Measurements from ENCODE around the gene TTL. TPM values are rescaled to one million over a fixed set of nuclear protein-coding genes. Genes with fewer than 3 reads are reported as not detected.

TTL gene
- total and polyA plus RNA-seq, 2 of the 13 experiments (the other 11 are each of a cell fraction or from before 2014, with no cell fraction given): 19.0 to 59.8 TPM

DNA sequence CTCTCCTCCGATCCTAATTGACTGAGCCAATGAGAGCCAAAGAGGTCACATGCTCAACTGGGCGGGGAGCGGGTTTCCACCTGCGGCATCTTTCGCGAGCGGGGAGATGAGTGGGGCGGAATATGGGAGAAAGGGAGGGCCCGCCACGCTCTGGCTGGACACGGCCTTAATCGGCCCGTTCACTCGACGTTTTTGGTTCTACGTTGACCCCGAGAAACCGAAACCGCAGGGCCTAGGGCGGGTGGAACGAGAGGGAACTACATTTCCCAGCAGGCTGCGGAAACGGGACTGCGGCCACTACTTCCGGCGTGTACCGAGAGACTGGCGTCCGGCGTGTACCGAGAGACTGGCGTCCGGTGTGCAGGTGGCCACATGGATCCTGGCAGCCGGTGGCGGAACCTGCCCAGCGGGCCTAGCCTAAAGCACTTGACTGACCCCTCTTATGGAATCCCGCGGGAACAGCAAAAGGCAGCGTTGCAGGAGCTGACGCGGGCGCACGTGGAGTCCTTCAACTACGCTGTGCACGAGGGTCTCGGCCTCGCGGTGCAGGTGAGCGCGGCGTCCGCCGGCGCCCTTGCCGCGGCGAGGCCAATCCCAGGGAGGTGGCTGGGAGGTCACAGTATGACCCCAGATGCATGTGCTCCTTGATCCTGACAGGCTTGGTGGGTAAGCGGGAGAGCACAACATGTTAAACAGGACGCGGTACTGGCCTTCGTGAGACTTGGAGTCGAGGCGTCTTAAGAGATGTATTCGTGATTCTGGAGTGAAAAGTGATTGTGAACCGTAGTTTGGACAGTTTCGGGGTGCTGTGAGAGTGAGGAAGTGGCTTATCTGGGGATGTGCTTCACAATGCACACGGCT lies 60.4 kb downstream of the TTL start, which contains the start of gene POLR1B (continued):
- TF ChIP-seq, protein P1, sequence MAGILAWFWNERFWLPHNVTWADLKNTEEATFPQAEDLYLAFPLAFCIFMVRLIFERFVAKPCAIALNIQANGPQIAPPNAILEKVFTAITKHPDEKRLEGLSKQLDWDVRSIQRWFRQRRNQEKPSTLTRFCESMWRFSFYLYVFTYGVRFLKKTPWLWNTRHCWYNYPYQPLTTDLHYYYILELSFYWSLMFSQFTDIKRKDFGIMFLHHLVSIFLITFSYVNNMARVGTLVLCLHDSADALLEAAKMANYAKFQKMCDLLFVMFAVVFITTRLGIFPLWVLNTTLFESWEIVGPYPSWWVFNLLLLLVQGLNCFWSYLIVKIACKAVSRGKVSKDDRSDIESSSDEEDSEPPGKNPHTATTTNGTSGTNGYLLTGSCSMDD (CRISPR knock-in tag; IDR thresholded peaks at IDR 0.05): no peak; the same call in 1 of the 2 replicates
- TF ChIP-seq ZNF883 (CRISPR knock-in tag; IDR thresholded peaks at IDR 0.05; ENCODE audit: not compliant biosample characterization) (peak; percentile 63), ZNF441 (CRISPR knock-in tag; IDR thresholded peaks at IDR 0.05; ENCODE audit: borderline replicate concordance) (peak; percentile 94), ZNF124 (CRISPR knock-in tag; IDR thresholded peaks at IDR 0.05) (peak; percentile 56; the same call in 1 of the 2 replicates), ZNF337 (CRISPR knock-in tag; IDR thresholded peaks at IDR 0.05; ENCODE audit: borderline replicate concordance, low read depth) (peak; percentile 96; the same call in 1 of the 2 replicates), NKX3-1 (CRISPR knock-in tag; IDR thresholded peaks at IDR 0.05) (peak; percentile 74), ZFP41 (CRISPR knock-in tag; IDR thresholded peaks at IDR 0.05; ENCODE audit: borderline replicate concordance) (peak; percentile 86; the same call in 1 of the 2 replicates), SP5 (CRISPR knock-in tag; IDR thresholded peaks at IDR 0.05; ENCODE audit: borderline replicate concordance, low read depth) (peak; percentile 44; the same call in 1 of the 2 replicates), HMGA1 (CRISPR knock-in tag; conservative IDR thresholded peaks at IDR 0.05) (no peak), ZSCAN9 (CRISPR knock-in tag; IDR thresholded peaks at IDR 0.05; ENCODE audit: borderline replicate concordance) (peak; percentile 90; the same call in 1 of the 2 replicates), ZC3H4 (CRISPR knock-in tag; IDR thresholded peaks at IDR 0.05; ENCODE audit: borderline replicate concordance) (0 out of 2 replicates have a peak, but pooled peaks have one; percentile 24), ASH2L (IDR thresholded peaks at IDR 0.05; ENCODE audit: insufficient read length, low read depth, low read length) (peak; percentile 100), NFKB2 (CRISPR knock-in tag; IDR thresholded peaks at IDR 0.05; ENCODE audit: borderline replicate concordance) (peak; percentile 98), ERF (CRISPR knock-in tag; IDR thresholded peaks at IDR 0.05) (peak; percentile 71; the same call in 1 of the 2 replicates), TBP (CRISPR knock-in tag; IDR thresholded peaks at IDR 0.05) (peak; percentile 93)
- TF ChIP-seq, protein P2, sequence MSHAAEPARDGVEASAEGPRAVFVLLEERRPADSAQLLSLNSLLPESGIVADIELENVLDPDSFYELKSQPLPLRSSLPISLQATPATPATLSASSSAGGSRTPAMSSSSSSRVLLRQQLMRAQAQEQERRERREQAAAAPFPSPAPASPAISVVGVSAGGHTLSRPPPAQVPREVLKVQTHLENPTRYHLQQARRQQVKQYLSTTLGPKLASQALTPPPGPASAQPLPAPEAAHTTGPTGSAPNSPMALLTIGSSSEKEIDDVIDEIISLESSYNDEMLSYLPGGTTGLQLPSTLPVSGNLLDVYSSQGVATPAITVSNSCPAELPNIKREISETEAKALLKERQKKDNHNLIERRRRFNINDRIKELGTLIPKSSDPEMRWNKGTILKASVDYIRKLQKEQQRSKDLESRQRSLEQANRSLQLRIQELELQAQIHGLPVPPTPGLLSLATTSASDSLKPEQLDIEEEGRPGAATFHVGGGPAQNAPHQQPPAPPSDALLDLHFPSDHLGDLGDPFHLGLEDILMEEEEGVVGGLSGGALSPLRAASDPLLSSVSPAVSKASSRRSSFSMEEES (CRISPR knock-in tag; IDR thresholded peaks at IDR 0.05): peak; percentile 71
- TF ChIP-seq, protein P3, sequence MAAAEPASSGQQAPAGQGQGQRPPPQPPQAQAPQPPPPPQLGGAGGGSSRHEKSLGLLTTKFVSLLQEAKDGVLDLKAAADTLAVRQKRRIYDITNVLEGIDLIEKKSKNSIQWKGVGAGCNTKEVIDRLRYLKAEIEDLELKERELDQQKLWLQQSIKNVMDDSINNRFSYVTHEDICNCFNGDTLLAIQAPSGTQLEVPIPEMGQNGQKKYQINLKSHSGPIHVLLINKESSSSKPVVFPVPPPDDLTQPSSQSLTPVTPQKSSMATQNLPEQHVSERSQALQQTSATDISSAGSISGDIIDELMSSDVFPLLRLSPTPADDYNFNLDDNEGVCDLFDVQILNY (CRISPR knock-in tag; conservative IDR thresholded peaks at IDR 0.05): 0 out of 2 replicates have a peak, but pooled peaks have one; percentile 37
- TF ChIP-seq, protein P4, sequence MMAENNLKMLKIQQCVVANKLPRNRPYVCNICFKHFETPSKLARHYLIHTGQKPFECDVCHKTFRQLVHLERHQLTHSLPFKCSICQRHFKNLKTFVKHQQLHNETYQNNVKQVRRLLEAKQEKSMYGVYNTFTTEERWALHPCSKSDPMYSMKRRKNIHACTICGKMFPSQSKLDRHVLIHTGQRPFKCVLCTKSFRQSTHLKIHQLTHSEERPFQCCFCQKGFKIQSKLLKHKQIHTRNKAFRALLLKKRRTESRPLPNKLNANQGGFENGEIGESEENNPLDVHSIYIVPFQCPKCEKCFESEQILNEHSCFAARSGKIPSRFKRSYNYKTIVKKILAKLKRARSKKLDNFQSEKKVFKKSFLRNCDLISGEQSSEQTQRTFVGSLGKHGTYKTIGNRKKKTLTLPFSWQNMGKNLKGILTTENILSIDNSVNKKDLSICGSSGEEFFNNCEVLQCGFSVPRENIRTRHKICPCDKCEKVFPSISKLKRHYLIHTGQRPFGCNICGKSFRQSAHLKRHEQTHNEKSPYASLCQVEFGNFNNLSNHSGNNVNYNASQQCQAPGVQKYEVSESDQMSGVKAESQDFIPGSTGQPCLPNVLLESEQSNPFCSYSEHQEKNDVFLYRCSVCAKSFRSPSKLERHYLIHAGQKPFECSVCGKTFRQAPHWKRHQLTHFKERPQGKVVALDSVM (CRISPR knock-in tag; IDR thresholded peaks at IDR 0.05): peak; percentile 60
- TF ChIP-seq, protein P5, sequence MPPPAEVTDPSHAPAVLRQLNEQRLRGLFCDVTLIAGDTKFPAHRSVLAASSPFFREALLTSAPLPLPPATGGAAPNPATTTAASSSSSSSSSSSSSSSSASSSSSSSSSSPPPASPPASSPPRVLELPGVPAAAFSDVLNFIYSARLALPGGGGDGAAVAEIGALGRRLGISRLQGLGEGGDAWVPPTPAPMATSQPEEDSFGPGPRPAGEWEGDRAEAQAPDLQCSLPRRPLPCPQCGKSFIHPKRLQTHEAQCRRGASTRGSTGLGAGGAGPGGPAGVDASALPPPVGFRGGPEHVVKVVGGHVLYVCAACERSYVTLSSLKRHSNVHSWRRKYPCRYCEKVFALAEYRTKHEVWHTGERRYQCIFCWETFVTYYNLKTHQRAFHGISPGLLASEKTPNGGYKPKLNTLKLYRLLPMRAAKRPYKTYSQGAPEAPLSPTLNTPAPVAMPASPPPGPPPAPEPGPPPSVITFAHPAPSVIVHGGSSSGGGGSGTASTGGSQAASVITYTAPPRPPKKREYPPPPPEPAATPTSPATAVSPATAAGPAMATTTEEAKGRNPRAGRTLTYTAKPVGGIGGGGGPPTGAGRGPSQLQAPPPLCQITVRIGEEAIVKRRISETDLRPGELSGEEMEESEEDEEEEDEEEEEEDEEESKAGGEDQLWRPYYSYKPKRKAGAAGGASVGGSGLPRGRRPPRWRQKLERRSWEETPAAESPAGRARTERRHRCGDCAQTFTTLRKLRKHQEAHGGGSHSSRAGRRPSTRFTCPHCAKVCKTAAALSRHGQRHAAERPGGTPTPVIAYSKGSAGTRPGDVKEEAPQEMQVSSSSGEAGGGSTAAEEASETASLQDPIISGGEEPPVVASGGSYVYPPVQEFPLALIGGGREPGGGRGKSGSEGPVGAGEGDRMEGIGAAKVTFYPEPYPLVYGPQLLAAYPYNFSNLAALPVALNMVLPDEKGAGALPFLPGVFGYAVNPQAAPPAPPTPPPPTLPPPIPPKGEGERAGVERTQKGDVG (CRISPR knock-in tag; IDR thresholded peaks at IDR 0.05; ENCODE audit: borderline replicate concordance): peak; percentile 96; the same call in 1 of the 2 replicates
